HEK293 (cell line): ENCODE results near the gene ALG3.

Source experiments
- CTCF ChIA-PET: fragments of 350-600 bp; formaldehyde crosslinking; extraction: SDS; loops from one replicate; lab custom pipeline; 2021; ENCODE audit warnings: antibody characterized with exemption; lab: Yijun Ruan, JAX
- POLR2A ChIA-PET: fragments of 300-600 bp; formaldehyde crosslinking; extraction: SDS; loops from one replicate; lab custom pipeline; 2020; ENCODE audit warnings: antibody characterized with exemption, inconsistent platforms; lab: Yijun Ruan, JAX
- H3K27ac ChIP-seq: fragments of 200-500 bp; sonication (Bioruptor generic); 2 replicates; pipeline ENCODE4 v1.5.1; 2014; ENCODE audit warnings: low read depth, low read length, control low read depth, inconsistent platforms; ENCODE audit errors: extremely low read depth
- H3K36me3 ChIP-seq, 2 experiments: fragments of 200-500 bp in 1 of 2; sonication (Bioruptor generic) in 1 of 2; 1 replicate in 1 of 2; 2 replicates in 1 of 2; pipeline ENCODE4 v1.5.1; 2014 to 2017; ENCODE audit warnings: inconsistent platforms in 2 of 2, low read length in 2 of 2; ENCODE audit not compliant: control insufficient read depth in 2 of 2, insufficient read depth in 1 of 2
- H3K4me1 ChIP-seq: fragments of 200-500 bp; sonication (Bioruptor generic); 2 replicates; pipeline ENCODE4 v1.5.1; 2014; ENCODE audit warnings: mild to moderate bottlenecking, low read length, inconsistent platforms; ENCODE audit not compliant: control insufficient read depth, insufficient read depth
- H3K4me3 ChIP-seq: 2 replicates; pipeline ENCODE4 v1.5.1; 2011; ENCODE audit warnings: low read depth, mild to moderate bottlenecking, control low read depth, low read length, moderate library complexity
- H3K9me3 ChIP-seq: fragments of 200-500 bp; sonication (Bioruptor generic); 2 replicates; pipeline ENCODE4 v1.5.1; 2014; ENCODE audit warnings: low read depth, low read length, inconsistent platforms; ENCODE audit not compliant: control insufficient read depth, insufficient read depth
- EGR2 ChIP-seq: fragments of 450-650 bp; formaldehyde crosslinking; IDR thresholded peaks from 2 replicates; pipeline ENCODE4 v1.5.1; 2016; ENCODE audit warnings: low read depth, missing biosample characterization, missing genetic modification characterization
- GLIS2 ChIP-seq: fragments of 450-650 bp; formaldehyde crosslinking; IDR thresholded peaks from 2 replicates; pipeline ENCODE4 v1.5.1; 2016; ENCODE audit warnings: missing biosample characterization, missing genetic modification characterization
- TCF7L2 ChIP-seq: IDR thresholded peaks from 2 replicates; pipeline ENCODE4 v1.6.1; 2011; ENCODE audit warnings: low read depth, mild to moderate bottlenecking, inconsistent platforms, low read length, moderate library complexity, borderline replicate concordance
- ZBTB1 ChIP-seq: fragments of 450-650 bp; formaldehyde crosslinking; IDR thresholded peaks from 2 replicates; pipeline ENCODE4 v1.5.1; 2016; ENCODE audit warnings: missing biosample characterization, missing genetic modification characterization
- ZNF121 ChIP-seq: fragments of 450-650 bp; formaldehyde crosslinking; IDR thresholded peaks from 2 replicates; pipeline ENCODE4 v1.5.1; 2016; ENCODE audit warnings: missing biosample characterization, missing genetic modification characterization
- ZNF133 ChIP-seq: fragments of 450-650 bp; formaldehyde crosslinking; IDR thresholded peaks from 2 replicates; pipeline ENCODE4 v1.5.1; 2016; ENCODE audit warnings: missing biosample characterization, missing genetic modification characterization
- ZNF157 ChIP-seq: fragments of 450-650 bp; formaldehyde crosslinking; IDR thresholded peaks from 2 replicates; pipeline ENCODE4 v1.5.1; 2016; ENCODE audit warnings: missing biosample characterization, missing genetic modification characterization
- ZNF354C ChIP-seq: fragments of 450-650 bp; formaldehyde crosslinking; IDR thresholded peaks from 2 replicates; pipeline ENCODE4 v1.5.1; 2016; ENCODE audit warnings: missing biosample characterization, missing genetic modification characterization, low read depth, borderline replicate concordance
- ZNF473 ChIP-seq: fragments of 450-650 bp; formaldehyde crosslinking; IDR thresholded peaks from 2 replicates; pipeline ENCODE4 v1.5.1; 2017; ENCODE audit warnings: missing biosample characterization, missing genetic modification characterization
- ZNF548 ChIP-seq: fragments of 450-650 bp; formaldehyde crosslinking; IDR thresholded peaks from 2 replicates; pipeline ENCODE4 v1.5.1; 2016; ENCODE audit warnings: missing biosample characterization, missing genetic modification characterization
- ZNF560 ChIP-seq: fragments of 450-650 bp; formaldehyde crosslinking; IDR thresholded peaks from 2 replicates; pipeline ENCODE4 v1.5.1; 2017; ENCODE audit warnings: missing biosample characterization, missing genetic modification characterization, borderline replicate concordance
- ZNF596 ChIP-seq: fragments of 450-650 bp; IDR thresholded peaks from 2 replicates; pipeline ENCODE4 v1.5.0; 2018; ENCODE audit warnings: missing biosample characterization, mild to moderate bottlenecking, missing genetic modification characterization, moderate library complexity
- ZNF621 ChIP-seq: fragments of 450-650 bp; formaldehyde crosslinking; IDR thresholded peaks from 2 replicates; pipeline ENCODE4 v1.5.1; 2017; ENCODE audit warnings: missing biosample characterization, missing genetic modification characterization
- ZNF670 ChIP-seq: fragments of 450-650 bp; formaldehyde crosslinking; IDR thresholded peaks from 2 replicates; pipeline ENCODE4 v1.5.1; 2016; ENCODE audit warnings: missing biosample characterization, missing genetic modification characterization, low read depth
- ZNF785 ChIP-seq: fragments of 450-650 bp; formaldehyde crosslinking; IDR thresholded peaks from 2 replicates; pipeline ENCODE4 v1.5.1; 2016; ENCODE audit warnings: missing biosample characterization, missing genetic modification characterization
- ZNF830 ChIP-seq: fragments of 450-650 bp; IDR thresholded peaks from 2 replicates; pipeline ENCODE4 v1.5.0; 2018; ENCODE audit warnings: missing biosample characterization, missing genetic modification characterization, low read depth, mild to moderate bottlenecking, moderate library complexity
- TF ChIP-seq, protein P1 (sequence below): fragments of 450-650 bp; formaldehyde crosslinking; IDR thresholded peaks from 2 replicates; pipeline ENCODE4 v1.5.1; 2016; ENCODE audit warnings: missing biosample characterization, missing genetic modification characterization
- TF ChIP-seq, protein P2 (sequence below): fragments of 450-650 bp; formaldehyde crosslinking; IDR thresholded peaks from 2 replicates; pipeline ENCODE4 v1.5.1; 2016; ENCODE audit warnings: missing biosample characterization, missing genetic modification characterization

Gene ALG3

DNA sequence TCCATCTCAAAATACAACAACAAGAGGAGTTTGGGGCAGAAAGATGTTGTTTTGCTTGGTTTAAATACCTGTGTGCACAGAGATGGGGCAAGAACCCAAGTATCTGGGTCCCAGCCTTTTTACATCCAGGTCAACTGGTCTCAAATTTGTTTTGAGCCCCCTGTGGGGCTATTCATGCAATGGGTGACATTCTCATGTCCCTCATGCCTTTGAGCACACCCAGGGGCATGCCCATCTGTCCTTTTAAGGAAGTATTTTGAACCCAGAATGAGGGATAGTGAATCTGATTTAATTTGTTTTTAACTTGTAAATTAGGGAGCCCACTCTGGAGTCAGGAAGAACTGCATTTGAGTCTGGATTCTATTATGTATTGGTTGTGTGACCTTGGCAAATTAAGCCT lies 47.9 kb downstream of the ALG3 start:
- ChIA-PET POLR2A (no interaction called here), CTCF (interaction anchor here (0.7 to 1.6 kb wide), 2 partner anchors 9 to 26 kb away, joined by 3 read pairs; no protein-coding TSS in a partner anchor)
- TF ChIP-seq GLIS2 (tag by site-specific recombination) (no peak), ZNF596 (tag by site-specific recombination) (no peak), ZNF354C (tag by site-specific recombination) (no peak), ZNF621 (tag by site-specific recombination) (no peak), ZNF473 (tag by site-specific recombination) (no peak)
- TF ChIP-seq, protein P1, sequence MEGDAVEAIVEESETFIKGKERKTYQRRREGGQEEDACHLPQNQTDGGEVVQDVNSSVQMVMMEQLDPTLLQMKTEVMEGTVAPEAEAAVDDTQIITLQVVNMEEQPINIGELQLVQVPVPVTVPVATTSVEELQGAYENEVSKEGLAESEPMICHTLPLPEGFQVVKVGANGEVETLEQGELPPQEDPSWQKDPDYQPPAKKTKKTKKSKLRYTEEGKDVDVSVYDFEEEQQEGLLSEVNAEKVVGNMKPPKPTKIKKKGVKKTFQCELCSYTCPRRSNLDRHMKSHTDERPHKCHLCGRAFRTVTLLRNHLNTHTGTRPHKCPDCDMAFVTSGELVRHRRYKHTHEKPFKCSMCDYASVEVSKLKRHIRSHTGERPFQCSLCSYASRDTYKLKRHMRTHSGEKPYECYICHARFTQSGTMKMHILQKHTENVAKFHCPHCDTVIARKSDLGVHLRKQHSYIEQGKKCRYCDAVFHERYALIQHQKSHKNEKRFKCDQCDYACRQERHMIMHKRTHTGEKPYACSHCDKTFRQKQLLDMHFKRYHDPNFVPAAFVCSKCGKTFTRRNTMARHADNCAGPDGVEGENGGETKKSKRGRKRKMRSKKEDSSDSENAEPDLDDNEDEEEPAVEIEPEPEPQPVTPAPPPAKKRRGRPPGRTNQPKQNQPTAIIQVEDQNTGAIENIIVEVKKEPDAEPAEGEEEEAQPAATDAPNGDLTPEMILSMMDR, result no peak

DNA sequence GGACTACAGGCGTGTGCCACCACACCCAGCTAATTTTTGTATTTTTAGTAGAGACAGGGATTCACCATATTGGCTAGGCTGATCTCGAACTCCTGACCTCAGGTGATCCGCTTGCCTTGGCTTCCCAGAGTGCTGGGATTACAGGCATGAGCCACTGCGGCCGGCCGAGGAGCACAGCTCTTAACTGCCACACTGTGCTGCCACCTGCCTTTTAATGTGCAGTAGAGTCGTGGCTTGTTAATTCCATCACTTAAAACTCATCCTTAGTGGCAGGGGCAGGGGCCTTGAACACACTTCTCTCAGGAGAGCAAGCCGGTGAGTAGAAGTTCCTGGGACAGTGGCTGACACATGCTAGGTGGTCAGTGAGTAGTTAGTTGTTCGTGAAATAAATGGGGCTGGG lies 50.3 kb downstream of the ALG3 start:
- Histone ChIP-seq H3K27ac (no peak overlapping the region), H3K36me3 (peaks cover 0 to 32% of the 10 kb centered on the region in 2 experiments; a peak in 2 of 3 replicates), H3K9me3 (no peaks in the 10 kb centered on the region), H3K4me3 (no peak overlapping the region), H3K4me1 (no peaks in the 10 kb centered on the region)
- ChIA-PET CTCF (no interaction called here), POLR2A (interaction anchor here (0.5 to 0.7 kb wide), 2 partner anchors 29 to 112 kb away, joined by 3 to 4 read pairs; no protein-coding TSS in a partner anchor)
- no peak for TF ChIP-seq ZNF621 (tag by site-specific recombination)
- no peak for TF ChIP-seq ZNF121 (tag by site-specific recombination)
- TF ChIP-seq, protein P1, result no peak
- TF ChIP-seq ZNF670 (tag by site-specific recombination), result no peak
- no peak for TF ChIP-seq ZNF785 (tag by site-specific recombination)
- no peak for TF ChIP-seq ZNF548 (tag by site-specific recombination)
- no peak for TF ChIP-seq ZBTB1 (tag by site-specific recombination)
- TF ChIP-seq EGR2, result no peak
- TF ChIP-seq TCF7L2, result no peak
- TF ChIP-seq, protein P2, sequence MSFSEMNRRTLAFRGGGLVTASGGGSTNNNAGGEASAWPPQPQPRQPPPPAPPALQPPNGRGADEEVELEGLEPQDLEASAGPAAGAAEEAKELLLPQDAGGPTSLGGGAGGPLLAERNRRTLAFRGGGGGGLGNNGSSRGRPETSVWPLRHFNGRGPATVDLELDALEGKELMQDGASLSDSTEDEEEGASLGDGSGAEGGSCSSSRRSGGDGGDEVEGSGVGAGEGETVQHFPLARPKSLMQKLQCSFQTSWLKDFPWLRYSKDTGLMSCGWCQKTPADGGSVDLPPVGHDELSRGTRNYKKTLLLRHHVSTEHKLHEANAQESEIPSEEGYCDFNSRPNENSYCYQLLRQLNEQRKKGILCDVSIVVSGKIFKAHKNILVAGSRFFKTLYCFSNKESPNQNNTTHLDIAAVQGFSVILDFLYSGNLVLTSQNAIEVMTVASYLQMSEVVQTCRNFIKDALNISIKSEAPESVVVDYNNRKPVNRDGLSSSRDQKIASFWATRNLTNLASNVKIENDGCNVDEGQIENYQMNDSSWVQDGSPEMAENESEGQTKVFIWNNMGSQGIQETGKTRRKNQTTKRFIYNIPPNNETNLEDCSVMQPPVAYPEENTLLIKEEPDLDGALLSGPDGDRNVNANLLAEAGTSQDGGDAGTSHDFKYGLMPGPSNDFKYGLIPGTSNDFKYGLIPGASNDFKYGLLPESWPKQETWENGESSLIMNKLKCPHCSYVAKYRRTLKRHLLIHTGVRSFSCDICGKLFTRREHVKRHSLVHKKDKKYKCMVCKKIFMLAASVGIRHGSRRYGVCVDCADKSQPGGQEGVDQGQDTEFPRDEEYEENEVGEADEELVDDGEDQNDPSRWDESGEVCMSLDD (tag by site-specific recombination), result no peak
- TF ChIP-seq ZNF133 (tag by site-specific recombination), result no peak
- no peak for TF ChIP-seq ZNF560 (tag by site-specific recombination)
- no peak for TF ChIP-seq ZNF830 (tag by site-specific recombination)
- no peak for TF ChIP-seq ZNF157

More for the DNA sequence above, 47.9 kb downstream of the ALG3 start:
- Histone ChIP-seq H3K4me1 (no peaks in the 10 kb centered on the region), H3K36me3 (peaks cover 0 to 9% of the 10 kb centered on the region in 2 experiments; a peak in 1 of 3 replicates), H3K27ac (no peak overlapping the region), H3K4me3 (no peak overlapping the region), H3K9me3 (no peaks in the 10 kb centered on the region)
